ENCODE measurements around the gene PLEKHM1. TPM values are rescaled to one million over a fixed set of nuclear protein-coding genes. Genes with fewer than 3 reads are reported as not detected.

The PLEKHM1 gene
- total RNA-seq, 3 donors from 2014 or later (not counting 1 experiment from before 2014, with no cell fraction given): 140 to 160 (median 158) TPM

DNA sequence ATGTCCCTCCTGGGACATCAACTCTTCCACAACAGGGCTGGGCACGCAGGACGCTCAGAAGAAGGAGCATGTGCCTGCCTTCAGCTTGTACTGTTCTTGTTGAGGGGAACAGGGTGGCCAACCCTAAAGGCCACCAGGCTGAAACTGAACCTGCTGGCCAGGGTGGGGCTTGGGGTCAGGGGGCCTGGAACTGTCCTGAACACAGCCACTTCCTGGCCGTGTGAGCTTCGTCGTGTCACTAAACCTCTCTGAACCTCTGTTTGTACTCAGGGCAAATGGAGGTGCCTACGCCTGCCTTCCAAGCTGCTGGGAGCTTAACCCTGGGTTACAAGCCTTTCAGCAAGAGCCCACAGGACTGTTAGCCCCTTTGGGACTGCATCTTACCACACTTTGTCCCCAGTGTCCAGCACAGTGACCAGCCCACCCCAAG lies 64.5 kb downstream of the PLEKHM1 start:
- Mint-ChIP-seq H3K4me3 (no peak overlapping the region), H3K36me3 (no peaks in the 10 kb centered on the region), H3K27me3 (ENCODE audit: low read depth in 2 of 2) (no peaks in the 10 kb centered on the region), H3K4me1 (peaks cover 13 to 36% of the 10 kb centered on the region in 2 donors), H3K27ac (no peak overlapping the region), H3K9me3 (no peaks in the 10 kb centered on the region)
- H3K27ac ChIP-seq (ENCODE audit: low read length): no peak overlapping the region
- H3K9me3 ChIP-seq (ENCODE audit: control insufficient read depth, insufficient read depth, low read length): no peaks in the 10 kb centered on the region
- no peaks in the 10 kb centered on the region for H3K36me3 ChIP-seq (ENCODE audit: control insufficient read depth, insufficient read depth, low read length)
- peaks cover 33% of the 10 kb centered on the region for H3K4me1 ChIP-seq (ENCODE audit: control insufficient read depth, insufficient read depth, low read length)
- H3K27me3 ChIP-seq (ENCODE audit: control insufficient read depth, insufficient read depth, low read length): no peaks in the 10 kb centered on the region
- TF ChIP-seq, protein P1, sequence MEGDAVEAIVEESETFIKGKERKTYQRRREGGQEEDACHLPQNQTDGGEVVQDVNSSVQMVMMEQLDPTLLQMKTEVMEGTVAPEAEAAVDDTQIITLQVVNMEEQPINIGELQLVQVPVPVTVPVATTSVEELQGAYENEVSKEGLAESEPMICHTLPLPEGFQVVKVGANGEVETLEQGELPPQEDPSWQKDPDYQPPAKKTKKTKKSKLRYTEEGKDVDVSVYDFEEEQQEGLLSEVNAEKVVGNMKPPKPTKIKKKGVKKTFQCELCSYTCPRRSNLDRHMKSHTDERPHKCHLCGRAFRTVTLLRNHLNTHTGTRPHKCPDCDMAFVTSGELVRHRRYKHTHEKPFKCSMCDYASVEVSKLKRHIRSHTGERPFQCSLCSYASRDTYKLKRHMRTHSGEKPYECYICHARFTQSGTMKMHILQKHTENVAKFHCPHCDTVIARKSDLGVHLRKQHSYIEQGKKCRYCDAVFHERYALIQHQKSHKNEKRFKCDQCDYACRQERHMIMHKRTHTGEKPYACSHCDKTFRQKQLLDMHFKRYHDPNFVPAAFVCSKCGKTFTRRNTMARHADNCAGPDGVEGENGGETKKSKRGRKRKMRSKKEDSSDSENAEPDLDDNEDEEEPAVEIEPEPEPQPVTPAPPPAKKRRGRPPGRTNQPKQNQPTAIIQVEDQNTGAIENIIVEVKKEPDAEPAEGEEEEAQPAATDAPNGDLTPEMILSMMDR (IDR thresholded peaks at IDR 0.05): no peak
- H3K4me3 ChIP-seq (ENCODE audit: low read length): no peak overlapping the region
- no peak for DNase-seq
- no peak for ATAC-seq
- intact Hi-C loops (cut with micrococcal nuclease): no loop called here
- WGBS (ENCODE audit: insufficient coverage): 79% methylated on average over 6 of the region's 6 CpGs

DNA sequence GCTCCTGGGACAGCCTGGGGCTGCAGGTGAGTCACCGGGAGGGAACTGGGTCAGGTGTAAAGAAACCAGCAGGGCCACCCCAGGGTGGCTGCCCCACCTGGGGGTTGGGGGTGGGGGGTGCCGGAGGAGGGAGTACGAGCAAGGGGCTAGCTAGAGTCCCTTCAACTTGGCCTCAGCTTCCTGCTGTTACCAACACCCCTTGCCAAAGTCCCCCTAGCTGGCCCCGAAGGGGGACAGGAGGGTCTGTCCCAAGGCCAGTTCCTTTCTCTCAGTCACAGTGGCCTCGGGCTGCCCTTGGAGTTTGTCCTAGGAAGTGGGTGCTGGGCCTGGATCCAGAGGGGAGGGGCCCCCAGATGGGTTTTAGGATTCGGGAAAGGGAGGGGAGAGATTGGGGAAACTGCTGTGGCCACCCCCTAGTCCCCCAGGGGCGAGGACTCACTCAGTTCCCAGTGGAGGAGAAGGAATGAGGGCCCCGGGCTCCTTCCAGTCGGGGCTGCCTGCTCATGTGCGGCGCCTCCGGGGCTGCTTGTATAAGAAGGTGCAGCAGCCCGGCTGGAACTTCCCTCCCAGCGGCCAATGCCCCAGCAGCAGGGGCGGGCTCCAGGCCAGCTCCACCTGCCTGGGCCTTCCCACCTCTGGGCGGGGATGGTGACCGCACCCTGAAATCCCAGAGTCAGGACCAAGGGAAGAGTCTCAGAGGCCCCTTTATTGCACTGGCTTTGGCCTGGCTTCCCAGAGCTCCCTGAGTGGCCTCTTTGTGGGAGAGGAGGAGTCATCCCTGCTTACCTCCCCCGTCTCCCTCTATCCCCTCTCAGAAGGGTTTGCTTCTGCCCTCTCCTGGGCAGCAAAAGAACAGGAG lies 65.2 kb downstream of the PLEKHM1 start:
- intact Hi-C loops (cut with micrococcal nuclease): no loop called here
- ATAC-seq: no peak
- peaks cover 28% of the 10 kb centered on the region for H3K4me1 ChIP-seq (ENCODE audit: control insufficient read depth, insufficient read depth, low read length)
- Mint-ChIP-seq H3K9me3 (no peaks in the 10 kb centered on the region), H3K4me3 (no peak overlapping the region), H3K27ac (no peak overlapping the region), H3K36me3 (no peaks in the 10 kb centered on the region), H3K4me1 (peaks cover 13 to 33% of the 10 kb centered on the region in 2 donors), H3K27me3 (ENCODE audit: low read depth in 2 of 2) (no peaks in the 10 kb centered on the region)
- H3K27ac ChIP-seq (ENCODE audit: low read length): no peak overlapping the region
- H3K36me3 ChIP-seq (ENCODE audit: control insufficient read depth, insufficient read depth, low read length): no peaks in the 10 kb centered on the region
- DNase-seq: no peak
- TF ChIP-seq, protein P1 (IDR thresholded peaks at IDR 0.05): no peak
- 47% methylated on average over 17 of the region's 18 CpGs for WGBS (ENCODE audit: insufficient coverage)
- H3K9me3 ChIP-seq (ENCODE audit: control insufficient read depth, insufficient read depth, low read length): no peaks in the 10 kb centered on the region
- no peak overlapping the region for H3K4me3 ChIP-seq (ENCODE audit: low read length)
- H3K27me3 ChIP-seq (ENCODE audit: control insufficient read depth, insufficient read depth, low read length): no peaks in the 10 kb centered on the region

DNA sequence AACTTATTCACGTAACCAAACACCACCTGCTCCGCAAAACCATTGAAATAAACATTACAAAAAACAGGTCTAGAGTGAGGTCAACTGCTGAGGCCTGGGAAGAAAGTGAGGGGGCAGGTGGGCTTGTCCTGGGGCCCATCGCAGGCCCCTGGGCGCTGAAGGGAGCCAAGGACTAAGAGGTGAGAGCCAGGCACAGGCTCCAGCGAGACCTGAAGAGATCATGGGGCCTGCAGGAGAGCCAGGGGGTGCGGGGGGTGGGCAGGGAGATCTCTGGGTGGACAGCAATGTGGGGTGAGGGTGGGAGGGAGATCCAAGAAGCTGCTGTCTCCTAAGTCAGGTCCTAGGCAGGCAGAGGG lies 65.8 kb downstream of the PLEKHM1 start:
- 96% methylated on average over 4 of the region's 6 CpGs for WGBS (ENCODE audit: insufficient coverage)
- TF ChIP-seq, protein P1 (IDR thresholded peaks at IDR 0.05): no peak
- H3K27ac Mint-ChIP-seq: no peak overlapping the region
- H3K9me3 ChIP-seq (ENCODE audit: control insufficient read depth, insufficient read depth, low read length): no peaks in the 10 kb centered on the region
- no peak overlapping the region for H3K4me3 Mint-ChIP-seq
- H3K4me3 ChIP-seq (ENCODE audit: low read length): no peak overlapping the region
- no peaks in the 10 kb centered on the region for H3K36me3 Mint-ChIP-seq
- peaks cover 25% of the 10 kb centered on the region for H3K4me1 ChIP-seq (ENCODE audit: control insufficient read depth, insufficient read depth, low read length)
- no peaks in the 10 kb centered on the region for H3K27me3 ChIP-seq (ENCODE audit: control insufficient read depth, insufficient read depth, low read length)
- H3K27me3 Mint-ChIP-seq (ENCODE audit: low read depth in 2 of 2): no peaks in the 10 kb centered on the region
- no peaks in the 10 kb centered on the region for H3K9me3 Mint-ChIP-seq
- intact Hi-C loops (cut with micrococcal nuclease): no loop called here
- no peaks in the 10 kb centered on the region for H3K36me3 ChIP-seq (ENCODE audit: control insufficient read depth, insufficient read depth, low read length)
- H3K4me1 Mint-ChIP-seq: peaks cover 13 to 32% of the 10 kb centered on the region in 2 donors
- ATAC-seq (no peak), DNase-seq (no peak)
- H3K27ac ChIP-seq (ENCODE audit: low read length): no peak overlapping the region

DNA sequence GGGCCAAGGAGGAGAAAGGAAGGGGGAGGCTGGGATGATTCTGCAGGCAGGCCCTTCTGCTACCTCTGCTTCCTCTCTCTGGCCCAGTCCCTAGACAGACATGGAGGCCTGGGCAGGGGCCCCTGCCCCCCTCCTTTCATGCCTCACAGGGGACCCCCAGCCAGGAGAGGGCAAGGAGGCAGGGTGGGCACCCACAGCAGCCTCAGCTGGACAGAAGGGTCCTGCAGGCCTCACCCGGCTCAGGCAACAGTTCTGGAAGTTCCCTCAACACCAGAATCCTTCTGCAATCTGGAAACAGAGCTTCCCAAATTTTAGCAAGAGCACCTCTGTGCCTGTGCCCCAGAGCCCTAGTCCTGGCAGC lies 66.6 kb downstream of the PLEKHM1 start:
- no peaks in the 10 kb centered on the region for H3K9me3 ChIP-seq (ENCODE audit: control insufficient read depth, insufficient read depth, low read length)
- WGBS (ENCODE audit: insufficient coverage): 95% methylated on average over 1 of the region's 1 CpG
- no peaks in the 10 kb centered on the region for H3K27me3 ChIP-seq (ENCODE audit: control insufficient read depth, insufficient read depth, low read length)
- H3K4me3 ChIP-seq (ENCODE audit: low read length): no peak overlapping the region
- H3K4me1 Mint-ChIP-seq: peaks cover 12 to 30% of the 10 kb centered on the region in 2 donors
- peaks cover 21% of the 10 kb centered on the region for H3K4me1 ChIP-seq (ENCODE audit: control insufficient read depth, insufficient read depth, low read length)
- H3K27ac Mint-ChIP-seq: no peak overlapping the region
- no peaks in the 10 kb centered on the region for H3K36me3 Mint-ChIP-seq
- no peaks in the 10 kb centered on the region for H3K27me3 Mint-ChIP-seq (ENCODE audit: low read depth in 2 of 2)
- no peak for ATAC-seq
- TF ChIP-seq, protein P1 (IDR thresholded peaks at IDR 0.05): no peak
- DNase-seq: no peak
- intact Hi-C loops (cut with micrococcal nuclease): no loop called here
- no peak overlapping the region for H3K4me3 Mint-ChIP-seq
- H3K9me3 Mint-ChIP-seq: no peaks in the 10 kb centered on the region
- no peaks in the 10 kb centered on the region for H3K36me3 ChIP-seq (ENCODE audit: control insufficient read depth, insufficient read depth, low read length)
- H3K27ac ChIP-seq (ENCODE audit: low read length): no peak overlapping the region

Measured in natural killer cell (primary cell).